ENCODE data around the gene MALRD1.

Gene MALRD1

DNA sequence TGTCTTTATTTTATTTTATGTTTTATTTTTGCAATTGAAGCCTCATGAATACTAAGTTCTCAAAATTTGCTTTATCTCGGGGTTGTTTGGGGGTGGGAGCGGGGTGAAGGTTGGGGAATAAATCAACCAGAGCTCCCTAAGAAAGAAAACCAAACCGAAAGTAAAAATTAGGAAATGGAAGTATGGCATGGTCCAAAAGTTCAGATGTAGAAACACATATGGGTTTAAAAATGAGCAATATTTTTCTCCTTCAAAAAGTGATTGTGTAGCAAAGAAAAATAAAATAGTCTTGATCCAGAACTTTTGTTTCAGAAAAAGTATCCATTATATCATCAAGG, 590.3 kb downstream of the MALRD1 start:
- TF ChIP-seq CTCF (IDR thresholded peaks at IDR 0.05; ENCODE audit: low read depth, low read length, missing control alignments), result no peak
- no peak overlapping the region for H3K4me3 ChIP-seq (ENCODE audit: low read depth, low read length)
- in situ Hi-C loops (cut with HindIII; ENCODE audit: low sequenced_read_pairs), result no loop called here
- DNase-seq (ENCODE audit: low read depth), result no peak

GRCh38 chr10:19640566-19641263, 592.1 kb downstream of the MALRD1 start:
- in situ Hi-C loops (cut with HindIII; ENCODE audit: low sequenced_read_pairs), result no loop called here
- no peak overlapping the region for H3K4me3 ChIP-seq (ENCODE audit: low read depth, low read length)
- no peak for TF ChIP-seq CTCF (IDR thresholded peaks at IDR 0.05; ENCODE audit: low read depth, low read length, missing control alignments)
- DNase-seq (ENCODE audit: low read depth), result no peak

GRCh38 chr10:19651549-19651948, 602.9 kb downstream of the MALRD1 start:
- in situ Hi-C loops (cut with HindIII; ENCODE audit: low sequenced_read_pairs), result no loop called here
- DNase-seq (ENCODE audit: low read depth), result peak; percentile 44
- H3K4me3 ChIP-seq (ENCODE audit: low read depth, low read length), result no peak overlapping the region
- no peak for TF ChIP-seq CTCF (IDR thresholded peaks at IDR 0.05; ENCODE audit: low read depth, low read length, missing control alignments)

GRCh38 chr10:19652750-19653149, 604.1 kb downstream of the MALRD1 start:
- in situ Hi-C loops (cut with HindIII; ENCODE audit: low sequenced_read_pairs), result no loop called here
- no peak for DNase-seq (ENCODE audit: low read depth)
- H3K4me3 ChIP-seq (ENCODE audit: low read depth, low read length), result no peak overlapping the region
- TF ChIP-seq CTCF (IDR thresholded peaks at IDR 0.05; ENCODE audit: low read depth, low read length, missing control alignments), result no peak

- in situ Hi-C loops (cut with HindIII; ENCODE audit: low sequenced_read_pairs), result no loop called here
- no peak for DNase-seq (ENCODE audit: low read depth)
- H3K4me3 ChIP-seq (ENCODE audit: low read depth, low read length), result no peak overlapping the region
- TF ChIP-seq CTCF (IDR thresholded peaks at IDR 0.05; ENCODE audit: low read depth, low read length, missing control alignments), result no peak
Observed at GRCh38 chr10:19653931-19654330, 605.3 kb downstream of the MALRD1 start.

DNA sequence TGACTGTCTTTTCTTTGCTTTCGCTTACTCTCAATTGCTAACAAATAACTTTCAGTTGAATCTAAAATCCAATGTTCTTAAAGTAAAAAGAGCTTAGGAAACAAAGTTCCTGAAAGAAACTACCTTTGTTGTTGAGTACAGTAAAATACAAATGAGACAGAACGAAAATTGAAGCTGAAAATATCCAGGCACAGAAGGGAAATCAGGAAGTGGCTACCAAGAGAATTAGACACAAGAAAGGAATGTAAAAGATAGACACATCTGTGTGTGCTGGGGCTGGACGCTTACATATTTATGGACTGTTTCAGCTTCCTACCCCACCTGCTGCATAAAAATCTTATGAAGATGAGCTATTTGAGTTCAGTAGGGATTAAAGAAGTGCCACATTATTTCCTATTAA, 606.0 kb downstream of the MALRD1 start:
- H3K4me3 ChIP-seq (ENCODE audit: low read depth, low read length), result no peak overlapping the region
- TF ChIP-seq CTCF (IDR thresholded peaks at IDR 0.05; ENCODE audit: low read depth, low read length, missing control alignments), result no peak
- in situ Hi-C loops (cut with HindIII; ENCODE audit: low sequenced_read_pairs), result no loop called here
- peak; percentile 23 for DNase-seq (ENCODE audit: low read depth)
